HUDEP-2 (cell line): ENCODE measurements around the gene CGB1.
A peak's percentile ranks its signal among the peaks of the same experiment; 100 is the strongest.
"Not testable (repeated sequence)": the region's sequence is repeated elsewhere in the genome, so short reads cannot be mapped to it uniquely, and the experiment has no call there.

ENCODE experiments used
- DNase-seq, 76 experiments: peaks; one replicate each; lab custom pipeline; 2025; ENCODE audit not compliant: unreplicated experiment in 76 of 76; lab: John Stamatoyannopoulos, UW

CGB1 gene

GRCh38 chr19:49059053-49059452, 22.4 kb upstream of the CGB1 start:
- no peak for DNase-seq

DNA sequence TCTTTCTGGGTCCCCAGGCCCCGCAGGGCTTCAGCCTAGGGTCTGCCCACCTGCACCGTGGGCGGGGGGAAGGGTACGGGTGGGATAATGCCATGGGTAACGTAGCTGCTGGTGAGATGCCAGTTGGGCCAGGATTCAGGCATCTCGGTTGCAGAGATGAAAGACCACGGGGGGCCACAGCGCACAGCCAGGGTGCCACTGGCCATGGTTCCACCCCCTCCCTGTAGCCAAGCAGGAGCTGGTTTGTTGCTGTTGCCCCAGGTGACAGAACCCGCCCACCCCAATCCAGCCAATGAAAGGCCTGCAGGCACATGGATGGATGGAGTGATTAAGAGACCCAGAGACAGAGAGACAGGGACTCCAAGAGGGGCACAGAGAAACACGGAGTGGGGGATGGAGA, 21.9 kb upstream of the CGB1 start:
- DNase-seq: peak in 10 of 76 experiments; percentile 7 to 31 (median 18)

DNA sequence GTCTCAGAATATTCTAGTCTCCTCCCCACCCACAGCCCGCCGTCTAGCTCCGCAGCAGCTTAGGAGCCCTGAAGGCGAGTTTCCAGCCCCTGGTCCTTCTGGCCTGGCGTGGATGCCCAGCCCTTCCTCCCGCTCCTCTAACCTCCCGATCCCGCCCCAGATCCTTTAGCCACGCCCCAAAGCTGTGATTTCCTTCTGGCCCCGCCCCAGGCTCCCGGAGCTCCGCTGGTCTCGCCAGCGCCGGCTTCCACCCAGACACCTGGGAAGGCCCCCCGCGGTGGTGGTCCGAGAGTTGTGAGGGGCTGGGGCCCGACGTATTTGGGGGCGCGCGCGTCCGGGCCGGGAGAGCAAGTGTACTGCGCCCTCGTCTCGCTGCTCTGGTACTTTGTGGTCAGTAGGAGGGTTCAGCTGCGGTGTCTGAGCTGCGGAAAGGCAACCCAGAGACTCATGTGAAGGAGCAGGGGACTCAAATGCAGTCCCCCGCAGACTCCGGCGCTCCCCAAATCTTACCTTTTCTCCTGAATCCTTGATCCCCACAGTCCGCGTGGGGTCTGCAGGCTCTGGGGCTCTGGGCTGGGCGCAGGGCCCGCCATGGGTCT, 21.0 kb upstream of the CGB1 start, which contains the start of gene CGB7:
CGB7 (minus strand) TSS at position 114 of the 599 bp plus-strand sequence. CDS start 2,374 bp downstream, outside the sequence.
- DNase-seq: peak in 1 of 76 experiments; percentile 6

GRCh38 chr19:49056902-49057596, 20.4 kb upstream of the CGB1 start:
- DNase-seq: not testable (repeated sequence)

DNA sequence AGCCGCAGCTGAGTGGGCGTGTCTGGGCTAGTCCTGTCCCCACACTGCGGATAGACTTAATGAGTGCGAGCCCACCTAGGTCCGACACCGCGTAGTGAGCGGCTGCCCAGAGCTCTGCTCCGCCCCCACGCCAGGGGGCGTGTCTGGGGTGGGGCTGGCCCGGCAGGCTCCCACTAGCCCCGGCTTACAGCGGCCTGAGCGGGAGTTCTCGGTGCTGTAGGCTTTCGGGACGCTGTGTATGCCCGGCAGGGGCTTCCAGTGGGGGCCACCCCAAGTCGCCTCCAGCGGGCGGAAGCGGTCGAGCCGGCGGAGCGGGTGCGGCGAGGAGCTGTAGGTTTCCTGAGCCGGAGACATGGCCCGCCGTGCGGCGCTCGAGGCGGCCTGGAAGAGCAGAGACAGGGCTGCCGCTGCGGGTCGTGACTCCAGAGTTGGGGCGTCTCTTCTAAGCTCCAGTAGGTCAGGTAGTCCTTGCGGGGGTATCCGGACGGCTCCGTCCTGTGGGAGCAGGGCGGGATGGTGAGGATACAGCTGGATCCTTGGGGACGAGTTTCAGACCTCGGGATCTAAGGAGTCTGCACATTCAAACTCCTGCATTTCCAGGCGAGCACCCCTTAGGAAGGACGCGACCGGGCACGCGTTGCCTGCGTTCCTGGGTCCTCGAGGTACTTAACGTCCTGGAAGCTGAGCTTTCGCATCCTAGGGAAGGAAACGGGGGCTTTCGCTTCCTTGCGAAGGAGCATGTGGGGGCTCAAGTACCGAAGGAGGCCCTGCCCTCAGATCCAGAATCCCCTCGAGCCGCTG, 19.6 kb upstream of the CGB1 start:
- peak in 30 of 76 experiments; percentile 7 to 65 (median 37) for DNase-seq

GRCh38 chr19:49050376-49051033, 13.8 kb upstream of the CGB1 start:
- DNase-seq: not testable (repeated sequence)

GRCh38 chr19:49049834-49050233, 13.1 kb upstream of the CGB1 start:
- not testable (repeated sequence) for DNase-seq

DNA sequence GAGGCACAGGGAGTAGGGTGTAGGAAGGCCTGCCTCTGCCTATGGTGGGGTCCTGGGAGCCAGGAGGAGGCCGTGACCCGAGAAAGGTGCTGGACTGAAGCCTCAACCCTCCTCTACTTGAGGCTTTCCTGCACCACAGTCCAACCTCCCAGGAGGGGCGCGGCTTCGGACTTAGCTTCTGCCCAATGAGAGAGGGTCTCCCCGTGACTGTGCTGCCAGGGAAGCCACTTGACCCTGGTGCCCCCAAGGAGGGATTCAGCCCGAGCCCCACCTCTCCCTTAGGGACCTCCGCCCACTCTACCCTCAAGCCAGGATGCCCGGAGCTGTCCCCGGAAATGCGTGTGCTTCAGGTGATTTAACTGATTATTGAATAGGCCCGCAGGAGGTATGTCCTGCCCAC, 12.3 kb upstream of the CGB1 start, which contains the start of gene CGB8:
CGB8 (minus strand) TSS at position 101 of the 400 bp plus-strand sequence. CDS start 372 bp downstream, outside the sequence.
- not testable (repeated sequence) for DNase-seq

- not testable (repeated sequence) for DNase-seq
Observed at GRCh38 chr19:49043548-49043947, 6.9 kb upstream of the CGB1 start, which contains the start of gene CGB5. Gene CGB5 (plus strand): TSS chr19:49043848. CDS start chr19:49044210, 362 bp downstream.

- not testable (repeated sequence) for DNase-seq
Observed at GRCh38 chr19:49042666-49043065, 6.0 kb upstream of the CGB1 start.

GRCh38 chr19:49042177-49042576, 5.5 kb upstream of the CGB1 start:
- no peak for DNase-seq

GRCh38 chr19:49039736-49040135, 3.0 kb upstream of the CGB1 start:
- DNase-seq: not testable (repeated sequence)

GRCh38 chr19:49038557-49039276, 2.0 kb upstream of the CGB1 start:
- not testable (repeated sequence) for DNase-seq

DNA sequence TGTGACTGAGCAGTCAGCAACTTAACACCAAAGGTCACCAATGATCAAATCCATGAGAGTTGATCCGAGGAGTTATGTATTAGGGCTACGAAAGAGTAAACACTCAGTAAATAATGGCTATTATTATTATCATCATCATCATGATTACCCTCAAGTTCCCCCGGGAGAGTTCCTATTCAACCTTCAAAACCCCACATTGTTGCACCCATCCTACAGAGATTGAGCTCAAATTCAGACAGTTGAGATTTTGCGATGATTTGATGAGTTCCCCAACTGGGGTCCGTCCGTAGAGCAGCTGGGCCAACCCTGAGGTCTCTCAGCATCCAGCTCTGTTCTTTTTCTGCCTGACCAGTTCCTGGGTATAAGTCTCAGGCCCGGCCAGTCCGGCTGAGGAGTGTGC, 1.4 kb upstream of the CGB1 start:
- DNase-seq: not testable (repeated sequence)

GRCh38 chr19:49031642-49032301, 4.9 kb downstream of the CGB1 start, which contains the start of gene CGB2:
Gene CGB2 (plus strand): TSS chr19:49031890. CDS start chr19:49032096, 206 bp downstream.
- peak in 68 of 76 experiments; percentile 26 to 89 (median 68) for DNase-seq

DNA sequence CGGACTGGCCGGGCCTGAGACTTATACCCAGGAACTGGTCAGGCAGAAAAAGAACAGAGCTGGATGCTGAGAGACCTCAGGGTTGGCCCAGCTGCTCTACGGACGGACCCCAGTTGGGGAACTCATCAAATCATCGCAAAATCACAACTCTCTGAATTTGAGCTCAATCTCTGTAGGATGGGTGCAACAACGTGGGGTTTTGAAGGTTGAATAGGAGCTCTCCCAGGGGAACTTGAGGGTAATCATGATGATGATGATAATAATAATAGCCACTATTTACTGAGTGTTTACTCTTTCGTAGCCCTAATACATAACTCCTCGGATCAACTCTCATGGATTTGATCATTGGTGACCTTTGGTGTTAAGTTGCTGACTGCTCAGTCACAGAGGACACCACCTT, 6.4 kb downstream of the CGB1 start:
- not testable (repeated sequence) for DNase-seq

DNA sequence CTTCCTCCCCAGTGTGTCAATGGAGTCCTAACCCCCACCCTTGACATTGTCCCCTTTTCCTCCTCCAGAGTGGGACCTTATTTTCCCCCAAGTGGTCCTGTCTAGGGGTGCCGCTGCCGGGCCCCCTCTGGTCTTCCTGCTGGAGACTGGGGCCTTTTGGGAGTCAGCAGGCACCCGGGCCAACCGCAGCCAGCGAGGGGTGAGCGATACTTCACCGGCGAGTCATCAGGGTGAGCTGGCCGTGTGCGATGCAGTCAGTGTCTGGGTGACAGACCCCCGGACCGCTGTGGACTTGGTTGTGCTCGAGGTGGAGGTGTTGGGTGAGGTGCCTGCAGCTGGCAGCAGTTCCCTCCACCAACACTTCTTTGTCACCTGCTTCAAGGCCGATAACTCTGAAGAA, 6.9 kb downstream of the CGB1 start:
- DNase-seq: not testable (repeated sequence)

GRCh38 chr19:49028686-49029085, 8.0 kb downstream of the CGB1 start:
- DNase-seq: not testable (repeated sequence)

GRCh38 chr19:49025599-49025998, 11.1 kb downstream of the CGB1 start:
- not testable (repeated sequence) for DNase-seq
